Measurements from ENCODE around the gene CRACR2A.

Gene CRACR2A

DNA sequence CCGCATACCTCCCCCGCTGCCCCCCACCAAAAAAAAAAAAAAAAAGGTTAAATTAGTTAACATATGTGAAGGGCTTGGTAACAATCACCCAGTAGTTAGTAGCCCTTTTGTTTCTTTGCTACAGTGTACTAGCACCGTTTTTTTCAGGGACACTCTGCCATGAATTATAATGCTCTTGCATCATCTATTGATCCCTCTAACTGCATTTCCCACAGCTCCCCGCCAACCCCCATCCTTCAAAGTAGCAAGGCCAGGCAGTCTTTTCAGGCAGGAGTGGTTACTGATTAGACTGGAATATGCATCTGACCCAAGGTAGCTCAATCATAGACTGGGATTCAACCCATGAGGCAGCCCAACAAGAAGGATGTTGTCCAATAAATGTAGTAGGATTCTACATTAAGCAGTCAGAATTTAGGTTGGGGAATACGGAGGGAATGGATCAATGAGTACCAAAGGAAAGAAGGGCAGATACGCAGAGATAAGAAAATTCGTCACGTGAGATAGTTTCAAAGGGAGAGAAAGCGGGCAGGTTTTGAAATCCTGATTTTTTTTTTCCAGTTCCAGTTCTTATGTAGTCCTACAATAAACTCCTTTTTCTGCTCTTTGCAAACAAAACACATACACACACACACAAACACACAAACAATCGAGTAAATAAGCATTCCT, 39.8 kb upstream of the CRACR2A start:
- H3K4me3 ChIP-seq (ENCODE audit: low read depth, low read length): no peak overlapping the region
- DNase-seq: no peak
- no peaks in the 10 kb centered on the region for H3K4me1 ChIP-seq (ENCODE audit: control insufficient read depth in 1 of 2, insufficient read depth in 2 of 2, low read length in 2 of 2)
- H3K27ac ChIP-seq (ENCODE audit: low read depth, low read length): no peak overlapping the region
- no peaks in the 10 kb centered on the region for H3K9me3 ChIP-seq (ENCODE audit: insufficient read depth, low read depth, low read length)
- H2AK5ac ChIP-seq (ENCODE audit: low read length): no peak overlapping the region
- no peak overlapping the region for H3K4me2 ChIP-seq (ENCODE audit: low read length)
- H3K4ac ChIP-seq (ENCODE audit: low read depth, low read length): no peak overlapping the region
- no peak overlapping the region for H2AFZ ChIP-seq (ENCODE audit: insufficient read depth, low read length, poor library complexity)
- H3K18ac ChIP-seq (ENCODE audit: low read length): no peak overlapping the region
- H3K79me2 ChIP-seq (ENCODE audit: control insufficient read depth, insufficient read depth, low read length, poor library complexity): no peaks in the 10 kb centered on the region
- H3K27me3 ChIP-seq (ENCODE audit: insufficient read depth, low read length): no peaks in the 10 kb centered on the region
- H3K23ac ChIP-seq (ENCODE audit: low read length): no peak overlapping the region
- H4K12ac ChIP-seq (ENCODE audit: low read depth, low read length): no peak overlapping the region
- H3K14ac ChIP-seq (ENCODE audit: low read length): no peak overlapping the region
- H4K8ac ChIP-seq (ENCODE audit: low read depth, low read length): no peak overlapping the region
- no CpG with 5 or more reads among the region's 10 CpGs for WGBS (ENCODE audit: extremely low coverage, insufficient coverage, insufficient read length)
- H4K91ac ChIP-seq (ENCODE audit: low read depth, low read length): no peak overlapping the region
- no peak overlapping the region for H2BK120ac ChIP-seq (ENCODE audit: insufficient read depth, low read length, poor library complexity)
- no peak overlapping the region for H3K9ac ChIP-seq (ENCODE audit: low read length)
- H2BK12ac ChIP-seq (ENCODE audit: low read length): no peak overlapping the region
- H3K79me1 ChIP-seq (ENCODE audit: low read length): no peaks in the 10 kb centered on the region
- H2BK5ac ChIP-seq (ENCODE audit: low read depth, low read length, poor library complexity): no peak overlapping the region
- no peaks in the 10 kb centered on the region for H3K36me3 ChIP-seq (ENCODE audit: control insufficient read depth in 1 of 2, insufficient read depth in 2 of 2, low read length in 2 of 2)

DNA sequence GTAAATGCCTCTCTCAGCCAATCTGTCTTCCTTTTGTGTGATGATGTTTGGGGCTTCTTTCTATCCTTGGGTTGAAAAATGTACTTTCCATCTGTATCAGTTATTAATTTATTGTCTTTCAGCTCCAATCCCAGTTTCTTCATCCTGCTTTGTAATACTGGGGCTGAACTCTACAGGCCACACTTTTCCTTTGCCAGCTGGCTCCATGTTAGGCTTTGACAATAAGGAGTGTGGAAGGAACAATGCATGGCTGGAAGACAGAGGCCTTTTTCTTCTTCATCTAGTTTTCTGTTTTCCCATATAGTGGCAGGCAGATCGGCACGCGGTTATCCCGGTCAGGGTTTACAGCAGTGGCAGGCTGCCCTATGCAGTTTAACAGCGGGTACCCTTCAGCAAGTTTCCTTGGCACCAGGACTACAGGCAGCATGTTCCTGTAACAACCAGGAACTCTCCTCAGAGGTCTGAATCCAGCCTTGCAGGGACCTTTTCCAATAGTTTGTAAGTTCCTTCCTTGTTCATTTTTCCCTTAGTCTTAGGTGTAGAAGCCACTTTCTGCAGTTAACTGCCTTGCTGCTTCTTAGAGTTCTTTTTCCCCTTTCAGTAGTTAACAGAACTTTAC, 38.5 kb upstream of the CRACR2A start:
- H2AFZ ChIP-seq (ENCODE audit: insufficient read depth, low read length, poor library complexity): no peak overlapping the region
- no peak overlapping the region for H2BK12ac ChIP-seq (ENCODE audit: low read length)

DNA sequence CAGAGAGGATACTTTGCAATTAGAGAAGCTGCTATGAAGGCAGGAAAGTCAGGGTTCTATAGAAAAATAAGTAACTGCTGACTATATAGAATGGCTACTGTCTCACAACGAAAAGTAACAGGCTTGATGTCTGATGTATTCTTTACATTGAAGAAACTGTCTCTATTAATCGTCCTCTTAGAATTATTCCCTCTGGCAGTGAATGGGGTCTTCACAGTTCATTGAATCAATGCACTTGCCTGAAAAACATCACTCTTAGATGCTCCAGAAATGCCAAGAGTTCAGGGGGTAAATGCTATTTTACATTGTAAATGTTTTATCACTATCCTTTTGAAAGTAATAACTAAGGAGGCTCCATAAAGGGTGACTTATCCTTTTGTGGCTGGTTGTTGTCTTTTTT, 37.7 kb upstream of the CRACR2A start:
- H3K27ac ChIP-seq (ENCODE audit: low read depth, low read length): no peak overlapping the region
- H4K12ac ChIP-seq (ENCODE audit: low read depth, low read length): no peak overlapping the region
- H3K9me3 ChIP-seq (ENCODE audit: insufficient read depth, low read depth, low read length): no peaks in the 10 kb centered on the region
- H3K18ac ChIP-seq (ENCODE audit: low read length): no peak overlapping the region
- H2AK5ac ChIP-seq (ENCODE audit: low read length): no peak overlapping the region
- H3K4me2 ChIP-seq (ENCODE audit: low read length): no peak overlapping the region
- no peak overlapping the region for H2AFZ ChIP-seq (ENCODE audit: insufficient read depth, low read length, poor library complexity)
- no peaks in the 10 kb centered on the region for H3K27me3 ChIP-seq (ENCODE audit: insufficient read depth, low read length)
- no peak overlapping the region for H4K91ac ChIP-seq (ENCODE audit: low read depth, low read length)
- H3K4me1 ChIP-seq (ENCODE audit: control insufficient read depth in 1 of 2, insufficient read depth in 2 of 2, low read length in 2 of 2): no peaks in the 10 kb centered on the region
- no peak overlapping the region for H4K8ac ChIP-seq (ENCODE audit: low read depth, low read length)
- no peaks in the 10 kb centered on the region for H3K36me3 ChIP-seq (ENCODE audit: control insufficient read depth in 1 of 2, insufficient read depth in 2 of 2, low read length in 2 of 2)
- DNase-seq: no peak
- H2BK12ac ChIP-seq (ENCODE audit: low read length): no peak overlapping the region
- H3K9ac ChIP-seq (ENCODE audit: low read length): no peak overlapping the region
- H2BK120ac ChIP-seq (ENCODE audit: insufficient read depth, low read length, poor library complexity): no peak overlapping the region
- no peaks in the 10 kb centered on the region for H3K79me2 ChIP-seq (ENCODE audit: control insufficient read depth, insufficient read depth, low read length, poor library complexity)
- H2BK5ac ChIP-seq (ENCODE audit: low read depth, low read length, poor library complexity): no peak overlapping the region
- no peak overlapping the region for H3K23ac ChIP-seq (ENCODE audit: low read length)
- H3K14ac ChIP-seq (ENCODE audit: low read length): no peak overlapping the region
- no peak overlapping the region for H3K4ac ChIP-seq (ENCODE audit: low read depth, low read length)
- no peaks in the 10 kb centered on the region for H3K79me1 ChIP-seq (ENCODE audit: low read length)
- H3K4me3 ChIP-seq (ENCODE audit: low read depth, low read length): no peak overlapping the region
- WGBS (ENCODE audit: extremely low coverage, insufficient coverage, insufficient read length): no CpG with 5 or more reads among the region's 2 CpGs

More for the DNA sequence above, 38.5 kb upstream of the CRACR2A start:
- no peak overlapping the region for H3K4ac ChIP-seq (ENCODE audit: low read depth, low read length)
- H4K12ac ChIP-seq (ENCODE audit: low read depth, low read length): no peak overlapping the region
- no peaks in the 10 kb centered on the region for H3K36me3 ChIP-seq (ENCODE audit: control insufficient read depth in 1 of 2, insufficient read depth in 2 of 2, low read length in 2 of 2)
- H4K8ac ChIP-seq (ENCODE audit: low read depth, low read length): no peak overlapping the region
- no CpG with 5 or more reads among the region's 5 CpGs for WGBS (ENCODE audit: extremely low coverage, insufficient coverage, insufficient read length)
- no peaks in the 10 kb centered on the region for H3K27me3 ChIP-seq (ENCODE audit: insufficient read depth, low read length)
- no peaks in the 10 kb centered on the region for H3K4me1 ChIP-seq (ENCODE audit: control insufficient read depth in 1 of 2, insufficient read depth in 2 of 2, low read length in 2 of 2)
- H3K9ac ChIP-seq (ENCODE audit: low read length): no peak overlapping the region
- no peak overlapping the region for H4K91ac ChIP-seq (ENCODE audit: low read depth, low read length)
- no peak overlapping the region for H3K27ac ChIP-seq (ENCODE audit: low read depth, low read length)
- no peak overlapping the region for H3K23ac ChIP-seq (ENCODE audit: low read length)
- H3K14ac ChIP-seq (ENCODE audit: low read length): no peak overlapping the region
- no peak overlapping the region for H3K4me3 ChIP-seq (ENCODE audit: low read depth, low read length)
- no peak overlapping the region for H3K18ac ChIP-seq (ENCODE audit: low read length)
- no peak overlapping the region for H2BK120ac ChIP-seq (ENCODE audit: insufficient read depth, low read length, poor library complexity)
- DNase-seq: no peak
- no peaks in the 10 kb centered on the region for H3K79me1 ChIP-seq (ENCODE audit: low read length)
- H3K9me3 ChIP-seq (ENCODE audit: insufficient read depth, low read depth, low read length): no peaks in the 10 kb centered on the region
- no peaks in the 10 kb centered on the region for H3K79me2 ChIP-seq (ENCODE audit: control insufficient read depth, insufficient read depth, low read length, poor library complexity)
- no peak overlapping the region for H2AK5ac ChIP-seq (ENCODE audit: low read length)
- H2BK5ac ChIP-seq (ENCODE audit: low read depth, low read length, poor library complexity): no peak overlapping the region
- no peak overlapping the region for H3K4me2 ChIP-seq (ENCODE audit: low read length)

DNA sequence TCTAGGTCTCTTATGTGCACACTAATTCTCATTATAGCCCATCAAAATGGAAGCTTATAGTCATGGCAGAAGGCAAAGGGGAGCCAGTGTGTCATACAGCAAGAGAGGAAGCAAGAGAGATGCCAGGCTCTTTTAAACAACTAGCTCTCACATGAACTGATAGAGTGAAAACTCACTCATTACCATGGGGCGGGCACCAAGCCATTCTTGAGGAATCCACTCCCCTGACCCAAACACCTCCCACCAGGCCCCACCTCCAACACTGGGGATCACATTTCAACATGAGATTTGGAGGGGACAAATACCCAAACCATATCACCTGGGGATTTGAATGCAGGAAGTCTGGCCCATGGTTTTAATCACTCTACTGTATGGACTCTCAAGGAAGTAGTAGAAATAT, 36.9 kb upstream of the CRACR2A start:
- no peaks in the 10 kb centered on the region for H3K79me2 ChIP-seq (ENCODE audit: control insufficient read depth, insufficient read depth, low read length, poor library complexity)

More for the DNA sequence above, 36.9 kb upstream of the CRACR2A start:
- Histone ChIP-seq H3K4me3 (ENCODE audit: low read depth, low read length) (no peak overlapping the region), H3K18ac (ENCODE audit: low read length) (no peak overlapping the region), H3K36me3 (ENCODE audit: control insufficient read depth in 1 of 2, insufficient read depth in 2 of 2, low read length in 2 of 2) (no peaks in the 10 kb centered on the region), H4K91ac (ENCODE audit: low read depth, low read length) (no peak overlapping the region), H4K12ac (ENCODE audit: low read depth, low read length) (no peak overlapping the region), H2BK120ac (ENCODE audit: insufficient read depth, low read length, poor library complexity) (no peak overlapping the region), H3K4me1 (ENCODE audit: control insufficient read depth in 1 of 2, insufficient read depth in 2 of 2, low read length in 2 of 2) (no peaks in the 10 kb centered on the region), H3K79me1 (ENCODE audit: low read length) (no peaks in the 10 kb centered on the region), H3K27ac (ENCODE audit: low read depth, low read length) (no peak overlapping the region), H2BK12ac (ENCODE audit: low read length) (no peak overlapping the region), H4K8ac (ENCODE audit: low read depth, low read length) (no peak overlapping the region), H2AK5ac (ENCODE audit: low read length) (no peak overlapping the region), H3K14ac (ENCODE audit: low read length) (no peak overlapping the region), H2BK5ac (ENCODE audit: low read depth, low read length, poor library complexity) (no peak overlapping the region), H3K9ac (ENCODE audit: low read length) (no peak overlapping the region), H3K4me2 (ENCODE audit: low read length) (no peak overlapping the region), H2AFZ (ENCODE audit: insufficient read depth, low read length, poor library complexity) (no peak overlapping the region), H3K4ac (ENCODE audit: low read depth, low read length) (no peak overlapping the region), H3K27me3 (ENCODE audit: insufficient read depth, low read length) (no peaks in the 10 kb centered on the region), H3K9me3 (ENCODE audit: insufficient read depth, low read depth, low read length) (no peaks in the 10 kb centered on the region), H3K23ac (ENCODE audit: low read length) (no peak overlapping the region)
- DNase-seq: no peak
- WGBS (ENCODE audit: extremely low coverage, insufficient coverage, insufficient read length): no CpG with 5 or more reads among the region's 1 CpG
